HepG2 (cell line): ENCODE results near the gene BCL2L2. TPM values are rescaled to one million over a fixed set of nuclear protein-coding genes. Genes with fewer than 3 reads are reported as not detected.

Experiments used
- AHR ChIP-seq: IDR thresholded peaks from 2 replicates; pipeline ENCODE4 v1.6.1; 2018; ENCODE audit warnings: missing genetic modification reagents, missing compliant biosample characterization
- ARNT ChIP-seq: fragments of 450-650 bp; IDR thresholded peaks from 2 replicates; pipeline ENCODE4 v1.6.1; 2017
- BHLHE40 ChIP-seq: IDR thresholded peaks from 2 replicates; pipeline ENCODE4 v1.6.1; 2011; ENCODE audit warnings: low read length, improper control_type of control experiment
- CBX5 ChIP-seq: sonication (generic); formaldehyde crosslinking; IDR thresholded peaks from 2 replicates; pipeline ENCODE4 v1.4.0; 2020; ENCODE audit warnings: missing genetic modification reagents, borderline replicate concordance
- GLI4 ChIP-seq: sonication (generic); formaldehyde crosslinking; IDR thresholded peaks from 2 replicates; pipeline ENCODE4 v1.5.1; 2020; ENCODE audit warnings: missing genetic modification reagents, mild to moderate bottlenecking, moderate library complexity, borderline replicate concordance
- HCFC1 ChIP-seq: fragments of 150-350 bp; IDR thresholded peaks from 2 replicates; pipeline ENCODE4 v1.6.1; 2014; ENCODE audit warnings: low read depth, low read length
- KDM2A ChIP-seq: sonication (generic); formaldehyde crosslinking; IDR thresholded peaks from 2 replicates; pipeline ENCODE4 v1.4.0; 2020; ENCODE audit warnings: low read depth, missing genetic modification reagents, borderline replicate concordance
- PCBP1 ChIP-seq: fragments of 200-400 bp; formaldehyde crosslinking; IDR thresholded peaks from 2 replicates; pipeline ENCODE4 v1.6.1; 2017; ENCODE audit warnings: mild to moderate bottlenecking, low read depth, low read length, borderline replicate concordance
- RARG ChIP-seq: sonication (generic); formaldehyde crosslinking; IDR thresholded peaks from 2 replicates; pipeline ENCODE4 v1.4.0; 2020; ENCODE audit warnings: low read depth, mild to moderate bottlenecking, missing genetic modification reagents
- SIN3B ChIP-seq: fragments of 150-350 bp; IDR thresholded peaks from 2 replicates; pipeline ENCODE4 v1.6.1; 2014; ENCODE audit warnings: low read length
- TBX2 ChIP-seq: sonication (generic); formaldehyde crosslinking; IDR thresholded peaks from 2 replicates; pipeline ENCODE4 v1.5.0; 2020; ENCODE audit warnings: missing genetic modification reagents, mild to moderate bottlenecking, borderline replicate concordance
- TCF7 ChIP-seq: sonication (generic); IDR thresholded peaks from 2 replicates; pipeline ENCODE4 v1.6.1; 2016; ENCODE audit warnings: antibody characterized with exemption, low read depth
- TMF1 ChIP-seq: sonication (generic); formaldehyde crosslinking; IDR thresholded peaks from 2 replicates; pipeline ENCODE4 v1.8.1; 2022; ENCODE audit warnings: low read depth, missing genetic modification reagents
- ZFAT ChIP-seq: sonication (generic); formaldehyde crosslinking; conservative IDR thresholded peaks from 2 replicates; pipeline ENCODE4 v1.8.1; 2023; ENCODE audit warnings: missing genetic modification reagents, inconsistent platforms
- ZNF136 ChIP-seq: sonication (generic); formaldehyde crosslinking; IDR thresholded peaks from 2 replicates; pipeline ENCODE4 v1.8.1; 2022; ENCODE audit warnings: low read depth, mild to moderate bottlenecking, moderate library complexity, missing genetic modification reagents
- ZNF317 ChIP-seq: sonication (generic); formaldehyde crosslinking; IDR thresholded peaks from 2 replicates; pipeline ENCODE4 v1.5.0; 2020; ENCODE audit warnings: mild to moderate bottlenecking, missing genetic modification reagents
- ZNF652 ChIP-seq: IDR thresholded peaks from 2 replicates; pipeline ENCODE4 v1.6.1; 2016; ENCODE audit warnings: low read depth, borderline replicate concordance
- ZNF670 ChIP-seq: sonication (generic); formaldehyde crosslinking; IDR thresholded peaks from 2 replicates; pipeline ENCODE4 v1.8.0; 2022; ENCODE audit warnings: mild to moderate bottlenecking, missing genetic modification reagents, borderline replicate concordance
- ZNF678 ChIP-seq: sonication (generic); formaldehyde crosslinking; IDR thresholded peaks from 2 replicates; pipeline ENCODE4 v1.4.0; 2020; ENCODE audit warnings: mild to moderate bottlenecking, missing genetic modification reagents
- ZNF83 ChIP-seq: sonication (generic); formaldehyde crosslinking; IDR thresholded peaks from 2 replicates; pipeline ENCODE4 v1.4.0; 2020; ENCODE audit warnings: missing genetic modification reagents, mild to moderate bottlenecking, borderline replicate concordance
- ZNF839 ChIP-seq: sonication (generic); formaldehyde crosslinking; IDR thresholded peaks from 2 replicates; pipeline ENCODE4 v1.4.0; 2020; ENCODE audit warnings: missing genetic modification reagents, mild to moderate bottlenecking, borderline replicate concordance
- ZNF891 ChIP-seq: sonication (generic); formaldehyde crosslinking; IDR thresholded peaks from 2 replicates; pipeline ENCODE4 v1.5.0; 2020; ENCODE audit warnings: mild to moderate bottlenecking, missing genetic modification reagents
- polyA plus RNA-seq, 8 experiments: library from polyadenylated mRNA; depleted of rRNA in 3 of 8; stranded (reverse) in 7 of 8; unstranded in 1 of 8; fragments of >200 nt; fragmentation: Illumina TruSeq in 4 of 8; extraction: Trizol in 4 of 8; gene quantifications; 2 replicates each; pipeline versions ENCODE4 v1.2.1 to v1.2.3, GENCODE V29; 2011 to 2016; ENCODE audit warnings: low read depth in 4 of 8, missing spikeins in 1 of 8, mixed read lengths in 1 of 8; ENCODE audit not compliant: insufficient read depth in 1 of 8
- total RNA-seq, 5 experiments: library from RNA; depleted of rRNA; stranded (reverse); fragments of >200 nt; fragmentation: Illumina TruSeq; extraction: Trizol; gene quantifications; 2 replicates each; pipeline ENCODE4 v1.2.3, GENCODE V29; 2016; ENCODE audit warnings: low read depth in 1 of 5
- TF ChIP-seq, protein P1 (sequence below): fragments of 450-650 bp; IDR thresholded peaks from 2 replicates; pipeline ENCODE4 v1.6.1; 2017
- TF ChIP-seq, protein P2 (sequence below): sonication (generic); formaldehyde crosslinking; IDR thresholded peaks from 2 replicates; pipeline ENCODE4 v1.4.0; 2020; ENCODE audit warnings: missing genetic modification reagents
- TF ChIP-seq, protein P3 (sequence below): sonication (generic); formaldehyde crosslinking; IDR thresholded peaks from 2 replicates; pipeline ENCODE4 v1.4.0; 2020; ENCODE audit warnings: missing genetic modification reagents
- TF ChIP-seq, protein P4 (sequence below): sonication (generic); formaldehyde crosslinking; IDR thresholded peaks from 2 replicates; pipeline ENCODE4 v1.5.0; 2020; ENCODE audit warnings: missing genetic modification reagents, mild to moderate bottlenecking, borderline replicate concordance

BCL2L2 gene
- total and polyA plus RNA-seq, 2 of the 13 experiments (the other 11 are each of a cell fraction or from before 2014, with no cell fraction given): 28.1 to 49.8 TPM

DNA sequence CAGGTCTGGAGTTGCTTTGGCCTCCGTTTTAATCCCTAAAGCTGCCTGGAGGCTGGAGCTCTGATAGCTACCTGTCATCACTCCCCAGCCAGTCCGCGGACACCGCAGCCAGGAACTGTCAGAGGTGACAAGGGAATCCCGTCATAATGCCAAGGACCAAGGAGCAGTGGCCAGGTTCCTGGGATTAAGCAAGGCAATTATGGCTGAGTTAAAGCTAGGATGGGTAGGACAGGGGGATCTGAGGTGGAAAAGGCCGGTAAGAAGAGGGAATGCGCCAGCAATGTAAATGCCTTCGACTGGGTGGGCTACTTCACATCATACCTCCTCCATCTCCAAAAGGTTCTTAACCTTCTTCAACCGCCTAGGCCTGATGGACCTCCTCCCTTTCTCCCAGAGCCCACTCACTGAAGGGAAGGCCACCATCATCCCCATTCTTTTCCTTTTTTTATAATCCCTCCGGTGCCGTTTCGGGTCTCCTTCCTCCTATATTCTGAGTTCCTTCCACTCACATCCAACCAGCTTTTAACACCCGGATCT, 5.9 kb upstream of the BCL2L2 start (continued):
- TF ChIP-seq, protein P1, sequence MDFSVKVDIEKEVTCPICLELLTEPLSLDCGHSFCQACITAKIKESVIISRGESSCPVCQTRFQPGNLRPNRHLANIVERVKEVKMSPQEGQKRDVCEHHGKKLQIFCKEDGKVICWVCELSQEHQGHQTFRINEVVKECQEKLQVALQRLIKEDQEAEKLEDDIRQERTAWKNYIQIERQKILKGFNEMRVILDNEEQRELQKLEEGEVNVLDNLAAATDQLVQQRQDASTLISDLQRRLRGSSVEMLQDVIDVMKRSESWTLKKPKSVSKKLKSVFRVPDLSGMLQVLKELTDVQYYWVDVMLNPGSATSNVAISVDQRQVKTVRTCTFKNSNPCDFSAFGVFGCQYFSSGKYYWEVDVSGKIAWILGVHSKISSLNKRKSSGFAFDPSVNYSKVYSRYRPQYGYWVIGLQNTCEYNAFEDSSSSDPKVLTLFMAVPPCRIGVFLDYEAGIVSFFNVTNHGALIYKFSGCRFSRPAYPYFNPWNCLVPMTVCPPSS: no peak
- no peak for TF ChIP-seq ZNF670 (CRISPR knock-in tag)
- no peak for TF ChIP-seq ARNT
- peak; percentile 55; the same call in 1 of the 2 replicates for TF ChIP-seq ZNF891 (CRISPR knock-in tag)
- TF ChIP-seq, protein P2, sequence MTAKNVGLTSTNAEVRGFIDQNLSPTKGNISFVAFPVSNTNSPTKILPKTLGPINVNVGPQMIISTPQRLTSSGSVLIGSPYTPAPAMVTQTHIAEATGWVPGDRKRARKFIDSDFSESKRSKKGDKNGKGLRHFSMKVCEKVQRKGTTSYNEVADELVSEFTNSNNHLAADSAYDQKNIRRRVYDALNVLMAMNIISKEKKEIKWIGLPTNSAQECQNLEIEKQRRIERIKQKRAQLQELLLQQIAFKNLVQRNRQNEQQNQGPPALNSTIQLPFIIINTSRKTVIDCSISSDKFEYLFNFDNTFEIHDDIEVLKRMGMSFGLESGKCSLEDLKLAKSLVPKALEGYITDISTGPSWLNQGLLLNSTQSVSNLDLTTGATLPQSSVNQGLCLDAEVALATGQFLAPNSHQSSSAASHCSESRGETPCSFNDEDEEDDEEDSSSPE: no peak
- no peak for TF ChIP-seq HCFC1
- no peak for TF ChIP-seq ZNF652 (CRISPR knock-in tag)
- TF ChIP-seq CBX5 (CRISPR knock-in tag): no peak
- no peak for TF ChIP-seq PCBP1
- TF ChIP-seq TBX2: no peak
- TF ChIP-seq GLI4 (CRISPR knock-in tag): no peak; the same call in 1 of the 2 replicates
- TF ChIP-seq RARG (CRISPR knock-in tag): no peak
- 0 out of 2 replicates have a peak, but pooled peaks have one; percentile 89 for TF ChIP-seq ZNF83 (CRISPR knock-in tag)
- peak; percentile 75; the same call in 1 of the 2 replicates for TF ChIP-seq AHR
- TF ChIP-seq ZNF317: peak; percentile 46; the same call in 1 of the 2 replicates
- no peak for TF ChIP-seq ZFAT (CRISPR knock-in tag)
- no peak for TF ChIP-seq BHLHE40
- no peak for TF ChIP-seq SIN3B
- TF ChIP-seq, protein P3, sequence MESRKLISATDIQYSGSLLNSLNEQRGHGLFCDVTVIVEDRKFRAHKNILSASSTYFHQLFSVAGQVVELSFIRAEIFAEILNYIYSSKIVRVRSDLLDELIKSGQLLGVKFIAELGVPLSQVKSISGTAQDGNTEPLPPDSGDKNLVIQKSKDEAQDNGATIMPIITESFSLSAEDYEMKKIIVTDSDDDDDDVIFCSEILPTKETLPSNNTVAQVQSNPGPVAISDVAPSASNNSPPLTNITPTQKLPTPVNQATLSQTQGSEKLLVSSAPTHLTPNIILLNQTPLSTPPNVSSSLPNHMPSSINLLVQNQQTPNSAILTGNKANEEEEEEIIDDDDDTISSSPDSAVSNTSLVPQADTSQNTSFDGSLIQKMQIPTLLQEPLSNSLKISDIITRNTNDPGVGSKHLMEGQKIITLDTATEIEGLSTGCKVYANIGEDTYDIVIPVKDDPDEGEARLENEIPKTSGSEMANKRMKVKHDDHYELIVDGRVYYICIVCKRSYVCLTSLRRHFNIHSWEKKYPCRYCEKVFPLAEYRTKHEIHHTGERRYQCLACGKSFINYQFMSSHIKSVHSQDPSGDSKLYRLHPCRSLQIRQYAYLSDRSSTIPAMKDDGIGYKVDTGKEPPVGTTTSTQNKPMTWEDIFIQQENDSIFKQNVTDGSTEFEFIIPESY (CRISPR knock-in tag): peak; percentile 80
- TF ChIP-seq, protein P4, sequence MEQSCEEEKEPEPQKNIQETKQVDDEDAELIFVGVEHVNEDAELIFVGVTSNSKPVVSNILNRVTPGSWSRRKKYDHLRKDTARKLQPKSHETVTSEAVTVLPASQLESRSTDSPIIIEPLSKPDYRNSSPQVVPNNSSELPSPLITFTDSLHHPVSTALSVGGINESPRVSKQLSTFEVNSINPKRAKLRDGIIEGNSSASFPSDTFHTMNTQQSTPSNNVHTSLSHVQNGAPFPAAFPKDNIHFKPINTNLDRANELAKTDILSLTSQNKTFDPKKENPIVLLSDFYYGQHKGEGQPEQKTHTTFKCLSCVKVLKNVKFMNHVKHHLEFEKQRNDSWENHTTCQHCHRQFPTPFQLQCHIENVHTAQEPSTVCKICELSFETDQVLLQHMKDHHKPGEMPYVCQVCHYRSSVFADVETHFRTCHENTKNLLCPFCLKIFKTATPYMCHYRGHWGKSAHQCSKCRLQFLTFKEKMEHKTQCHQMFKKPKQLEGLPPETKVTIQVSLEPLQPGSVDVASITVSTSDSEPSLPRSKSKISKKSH (CRISPR knock-in tag): no peak
- TF ChIP-seq ZNF136 (CRISPR knock-in tag): 0 out of 2 replicates have a peak, but pooled peaks have one; percentile 6
- TF ChIP-seq ZNF678 (CRISPR knock-in tag): no peak
- TF ChIP-seq KDM2A (CRISPR knock-in tag): no peak
- TF ChIP-seq TMF1 (CRISPR knock-in tag): no peak
- 0 out of 2 replicates have a peak, but pooled peaks have one; percentile 76 for TF ChIP-seq ZNF839 (CRISPR knock-in tag)
- 0 out of 2 replicates have a peak, but pooled peaks have one; percentile 27 for TF ChIP-seq TCF7
